Naive thymus-derived CD8-positive, alpha-beta T cell (primary cell): ENCODE measurements around the gene RAD51B. TPM values are rescaled to one million over a fixed set of nuclear protein-coding genes. Genes with fewer than 3 reads are reported as not detected.
"Not testable (repeated sequence)": the region's sequence is repeated elsewhere in the genome, so short reads cannot be mapped to it uniquely, and the experiment has no call there.

Source experiments
- ATAC-seq, 2 donors: fragments of 150-1000 bp; cut with Tn5 transposase in 1 of 2; sonication (Bioruptor Pico), chemical (Tn5 transposase) in 1 of 2; 1 replicate in 1 of 2; 2 replicates in 1 of 2; pipeline ENCODE4 v1.10.0; 2021; ENCODE audit warnings: mild to moderate bottlenecking in 2 of 2, moderate library complexity in 2 of 2
- POLR2A ChIA-PET: fragments of 350-600 bp; sonication (Branson Sonifier 250); formaldehyde crosslinking; loops from one replicate; lab custom pipeline; 2021; ENCODE audit warnings: antibody characterized with exemption; lab: Charles Lee
- DNase-seq, 10 donors: peaks; one replicate each; pipeline versions ENCODE4 v3.0.0 to v3.0.0-alpha.2; 2020 to 2022
- H3K27ac Mint-ChIP-seq, 10 donors: one replicate each; pipeline ENCODE4 v1.8.0; 2020 to 2022; ENCODE audit warnings: mild to moderate bottlenecking in 10 of 10, mixed read lengths in 10 of 10, moderate library complexity in 4 of 10, inconsistent platforms in 1 of 10
- H3K27me3 Mint-ChIP-seq, 5 donors: one replicate each; pipeline ENCODE4 v1.8.0; 2021 to 2022; ENCODE audit warnings: mixed read lengths in 5 of 5
- H3K36me3 Mint-ChIP-seq, 3 donors: one replicate each; pipeline ENCODE4 v1.8.0; 2020 to 2022; ENCODE audit warnings: mixed read lengths in 3 of 3, mild to moderate bottlenecking in 2 of 3, inconsistent platforms in 1 of 3
- H3K4me1 Mint-ChIP-seq, 4 donors: one replicate each; pipeline ENCODE4 v1.8.0; 2021 to 2022; ENCODE audit warnings: mixed read lengths in 4 of 4
- H3K4me3 Mint-ChIP-seq, 10 donors: one replicate each; pipeline ENCODE4 v1.8.0; 2020 to 2022; ENCODE audit warnings: mild to moderate bottlenecking in 10 of 10, mixed read lengths in 10 of 10, moderate library complexity in 6 of 10, inconsistent platforms in 1 of 10
- H3K9me3 Mint-ChIP-seq, 9 donors: one replicate each; pipeline ENCODE4 v1.8.0; 2020 to 2022; ENCODE audit warnings: mixed read lengths in 9 of 9, mild to moderate bottlenecking in 3 of 9, inconsistent platforms in 1 of 9, moderate library complexity in 1 of 9
- polyA plus RNA-seq, 3 donors: library from polyadenylated mRNA; unstranded; fragments of 300-500 nt; fragmentation: Illumina TruSeq; gene quantifications; one replicate each; pipeline ENCODE4 v1.2.3, GENCODE V29; 2021
- total RNA-seq, 8 experiments: library from RNA in 2 of 8; stranded (reverse) in 2 of 8; gene quantifications; one replicate each; pipeline ENCODE4 v1.2.3 and lab custom pipeline; 2021 to 2026

Gene RAD51B
- total and polyA plus RNA-seq, 5 experiments from 2014 or later, result 15.1 to 30.0 (median 26.4) TPM

DNA sequence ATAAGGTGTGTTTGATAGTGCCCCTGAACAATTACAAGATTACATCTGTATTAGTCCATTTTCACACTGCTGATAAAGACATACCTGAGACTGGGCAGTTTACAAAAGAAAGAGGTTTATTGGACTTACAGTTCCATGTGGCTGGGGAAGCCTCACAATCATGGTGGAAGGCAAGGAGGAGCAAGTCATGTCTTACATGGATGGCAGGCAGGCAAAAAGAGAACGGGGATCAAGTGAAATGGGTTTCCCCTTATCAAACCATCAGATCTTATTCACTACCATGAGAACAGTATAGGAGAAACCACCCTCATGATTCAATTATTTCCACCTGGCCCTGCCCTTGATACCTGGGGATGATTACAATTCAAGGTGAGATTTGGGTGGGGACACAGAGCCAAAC, 211.4 kb downstream of the RAD51B start:
- ATAC-seq, POLR2A ChIA-PET, H3K27me3 Mint-ChIP-seq, DNase-seq, H3K4me3 Mint-ChIP-seq, H3K4me1 Mint-ChIP-seq, H3K27ac Mint-ChIP-seq: not testable (repeated sequence)
- peaks cover 12 to 37% (median 36%) of the 10 kb centered on the region in 3 donors for H3K36me3 Mint-ChIP-seq
- peaks cover 0 to 33% (median 12%) of the 10 kb centered on the region in 9 donors for H3K9me3 Mint-ChIP-seq

DNA sequence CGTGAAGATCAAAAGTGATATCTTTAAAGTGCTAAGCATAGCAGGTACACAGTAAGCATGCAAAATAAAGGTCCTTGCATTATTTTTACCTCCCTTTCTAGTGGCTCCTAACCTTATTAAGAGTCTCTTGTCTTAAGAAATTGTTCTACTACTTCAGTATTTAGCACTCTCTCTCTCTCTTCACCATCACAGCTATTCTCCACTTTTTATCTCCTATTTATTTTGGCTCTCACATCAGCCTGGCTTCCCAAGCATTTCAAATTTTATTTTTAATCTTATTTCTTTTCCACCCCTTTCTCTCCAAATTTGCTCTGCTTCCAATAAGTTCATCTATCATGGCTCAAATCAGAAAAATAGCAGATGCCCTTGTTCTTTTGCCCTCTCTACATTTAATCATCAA, 212.6 kb downstream of the RAD51B start:
- Mint-ChIP-seq H3K4me3 (no peak overlapping the region), H3K36me3 (peaks cover 11 to 34% (median 34%) of the 10 kb centered on the region in 3 donors), H3K9me3 (peaks cover 0 to 33% (median 11%) of the 10 kb centered on the region in 9 donors), H3K27ac (no peak overlapping the region), H3K27me3 (no peaks in the 10 kb centered on the region), H3K4me1 (peaks cover 0 to 5% (median 0%) of the 10 kb centered on the region in 4 donors)
- ATAC-seq (no peak), DNase-seq (no peak)
- POLR2A ChIA-PET, result no interaction called here

DNA sequence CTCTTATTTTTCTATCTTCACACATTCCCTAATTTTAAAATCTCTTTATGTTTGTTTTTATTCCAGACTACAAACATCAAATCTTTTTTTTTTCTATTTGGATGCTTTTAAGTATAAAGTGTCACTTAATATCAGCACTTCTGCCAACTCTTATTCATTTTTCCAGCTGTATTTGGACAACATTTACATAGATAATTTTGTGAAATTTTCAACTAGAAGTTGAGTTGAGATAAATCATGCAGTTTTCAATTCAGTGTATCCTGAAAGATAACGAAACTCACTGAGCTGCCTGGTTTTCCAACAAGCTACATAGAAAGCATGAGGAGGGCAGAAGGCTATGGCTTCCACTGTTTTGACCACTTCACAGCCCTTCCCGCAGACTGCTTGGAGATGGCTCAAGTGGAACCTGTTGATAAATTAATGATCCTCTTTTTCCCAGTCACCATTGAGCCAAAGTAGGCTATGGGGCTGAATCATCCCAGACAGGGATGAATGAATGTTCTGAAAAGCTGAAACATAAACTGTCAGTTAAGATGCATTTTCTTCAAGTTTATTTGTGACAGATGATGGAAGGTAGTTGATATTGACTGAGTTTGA, 213.9 kb downstream of the RAD51B start:
- Mint-ChIP-seq H3K4me1 (peaks cover 0 to 5% (median 0%) of the 10 kb centered on the region in 4 donors), H3K36me3 (peaks cover 9 to 30% (median 25%) of the 10 kb centered on the region in 3 donors), H3K27ac (no peak overlapping the region), H3K9me3 (peaks cover 0 to 33% (median 11%) of the 10 kb centered on the region in 9 donors), H3K4me3 (no peak overlapping the region), H3K27me3 (no peaks in the 10 kb centered on the region)
- POLR2A ChIA-PET, result no interaction called here
- ATAC-seq (no peak), DNase-seq (no peak)

DNA sequence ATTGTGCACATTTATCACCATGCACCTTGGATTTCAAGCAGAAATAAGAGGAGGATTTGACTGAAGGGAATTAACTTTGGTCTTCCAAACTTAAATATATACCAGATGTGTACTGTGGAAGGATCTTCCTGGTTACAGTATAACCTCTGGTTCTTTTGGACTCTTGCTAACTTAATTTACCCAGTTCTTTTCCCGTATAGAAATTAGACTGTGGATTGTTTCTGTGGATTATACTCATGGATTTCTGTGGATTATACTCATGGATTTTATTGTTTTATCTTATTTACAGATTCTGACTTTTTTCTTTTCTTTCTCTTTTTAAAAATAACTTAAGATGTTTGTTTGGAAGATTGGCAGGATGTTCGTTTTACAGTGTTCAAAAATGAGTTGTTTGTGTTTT, 215.3 kb downstream of the RAD51B start:
- no peaks in the 10 kb centered on the region for H3K27me3 Mint-ChIP-seq
- H3K9me3 Mint-ChIP-seq, result peaks cover 0 to 24% (median 8%) of the 10 kb centered on the region in 9 donors
- no peak for DNase-seq
- peaks cover 5 to 22% (median 15%) of the 10 kb centered on the region in 3 donors for H3K36me3 Mint-ChIP-seq
- no peak for ATAC-seq
- peaks cover 0 to 11% (median 2%) of the 10 kb centered on the region in 4 donors for H3K4me1 Mint-ChIP-seq
- no peak overlapping the region for H3K4me3 Mint-ChIP-seq
- H3K27ac Mint-ChIP-seq, result no peak overlapping the region
- POLR2A ChIA-PET, result no interaction called here

DNA sequence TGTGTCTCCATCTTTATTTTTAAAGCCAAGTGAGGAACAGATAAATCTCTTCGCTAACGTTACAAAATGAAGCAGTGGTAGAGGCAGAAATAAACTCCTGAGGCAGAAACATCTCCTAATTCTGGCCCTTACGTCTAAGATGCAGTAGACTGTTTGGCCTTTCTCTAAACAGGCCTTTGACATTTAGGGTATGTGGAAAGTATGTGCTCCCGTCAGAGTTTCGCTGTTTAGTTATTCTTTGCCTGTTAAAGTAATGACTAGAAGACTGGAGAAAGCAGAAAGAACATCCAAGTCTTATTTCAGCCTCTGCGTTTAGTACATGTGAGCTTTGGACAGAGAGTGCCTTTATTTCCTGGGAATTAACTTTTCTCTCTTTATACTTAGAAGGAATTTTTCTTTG, 216.6 kb downstream of the RAD51B start:
- POLR2A ChIA-PET, result no interaction called here
- ATAC-seq (no peak), DNase-seq (no peak)
- H3K9me3 Mint-ChIP-seq, result peaks cover 0 to 13% (median under 1%) of the 10 kb centered on the region in 9 donors
- H3K4me1 Mint-ChIP-seq, result peaks cover 0 to 6% (median 2%) of the 10 kb centered on the region in 4 donors
- no peak overlapping the region for H3K4me3 Mint-ChIP-seq
- H3K27me3 Mint-ChIP-seq, result no peaks in the 10 kb centered on the region
- H3K27ac Mint-ChIP-seq, result no peak overlapping the region
- H3K36me3 Mint-ChIP-seq, result peaks cover 3 to 9% (median 5%) of the 10 kb centered on the region in 3 donors

DNA sequence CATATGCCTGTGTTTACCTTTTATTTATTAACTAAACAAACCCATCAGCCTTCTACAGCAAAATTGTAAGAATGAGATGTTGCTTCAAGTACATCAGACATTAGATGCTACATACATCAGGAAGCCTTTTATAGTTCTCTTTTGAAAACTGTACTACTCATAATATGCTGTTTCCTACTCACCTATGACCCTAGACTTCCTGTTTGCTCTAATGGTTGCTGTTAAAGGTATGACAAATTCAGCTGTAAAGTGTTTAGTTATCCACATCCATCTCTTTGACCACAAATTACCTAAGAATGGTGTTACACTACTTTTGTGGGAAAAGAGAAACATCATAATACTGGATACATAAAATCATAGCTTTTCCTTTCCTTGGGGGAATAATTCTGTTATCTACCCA, 220.0 kb downstream of the RAD51B start:
- Mint-ChIP-seq H3K27ac (no peak overlapping the region), H3K36me3 (peaks cover 0 to 2% (median 2%) of the 10 kb centered on the region in 3 donors), H3K27me3 (no peaks in the 10 kb centered on the region), H3K9me3 (no peaks in the 10 kb centered on the region), H3K4me1 (peaks cover 0 to 6% (median 2%) of the 10 kb centered on the region in 4 donors), H3K4me3 (no peak overlapping the region)
- POLR2A ChIA-PET, result no interaction called here
- ATAC-seq, result no peak
- DNase-seq, result no peak

DNA sequence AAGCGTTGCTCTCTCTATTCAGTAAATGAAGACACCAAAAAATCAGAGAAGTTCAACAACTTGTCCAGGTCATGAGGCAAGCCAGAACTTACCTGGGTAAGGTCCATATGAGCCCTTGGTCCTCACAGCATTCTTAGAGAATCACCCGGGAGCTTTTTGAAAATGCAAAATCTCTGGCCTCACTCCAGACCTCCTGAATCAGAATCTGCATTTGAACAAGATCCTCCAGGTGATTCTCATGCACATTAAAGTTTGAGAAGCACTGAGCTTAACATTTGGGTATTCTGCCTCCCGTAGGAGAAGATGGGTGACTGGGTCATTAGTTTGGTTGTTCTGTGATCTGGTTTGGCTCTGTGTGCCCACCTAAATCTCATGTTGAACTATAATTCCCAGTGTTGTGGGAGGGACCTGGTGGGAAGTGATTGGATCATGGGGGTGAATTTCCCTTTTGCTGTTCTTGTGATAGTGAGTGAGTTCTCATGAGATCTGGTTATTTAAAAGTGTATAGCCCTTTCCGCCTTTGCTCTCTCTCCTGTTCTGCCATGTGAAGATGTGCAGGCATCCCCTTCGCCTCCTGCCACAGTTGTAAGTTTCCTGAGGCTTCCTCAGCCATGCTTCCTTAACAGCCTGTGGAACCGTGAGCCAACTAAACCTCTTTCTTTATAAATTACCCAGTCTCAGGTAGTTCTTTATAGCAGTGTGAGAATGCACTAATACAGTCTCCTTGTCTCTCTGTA, 221.2 kb downstream of the RAD51B start:
- POLR2A ChIA-PET, result no interaction called here
- H3K36me3 Mint-ChIP-seq, result peaks cover 0 to 4% (median 2%) of the 10 kb centered on the region in 3 donors
- DNase-seq (no peak), ATAC-seq (no peak)
- peaks cover 0 to 6% (median 2%) of the 10 kb centered on the region in 4 donors for H3K4me1 Mint-ChIP-seq
- H3K4me3 Mint-ChIP-seq, result no peak overlapping the region
- no peaks in the 10 kb centered on the region for H3K9me3 Mint-ChIP-seq
- H3K27ac Mint-ChIP-seq, result no peak overlapping the region
- no peaks in the 10 kb centered on the region for H3K27me3 Mint-ChIP-seq

DNA sequence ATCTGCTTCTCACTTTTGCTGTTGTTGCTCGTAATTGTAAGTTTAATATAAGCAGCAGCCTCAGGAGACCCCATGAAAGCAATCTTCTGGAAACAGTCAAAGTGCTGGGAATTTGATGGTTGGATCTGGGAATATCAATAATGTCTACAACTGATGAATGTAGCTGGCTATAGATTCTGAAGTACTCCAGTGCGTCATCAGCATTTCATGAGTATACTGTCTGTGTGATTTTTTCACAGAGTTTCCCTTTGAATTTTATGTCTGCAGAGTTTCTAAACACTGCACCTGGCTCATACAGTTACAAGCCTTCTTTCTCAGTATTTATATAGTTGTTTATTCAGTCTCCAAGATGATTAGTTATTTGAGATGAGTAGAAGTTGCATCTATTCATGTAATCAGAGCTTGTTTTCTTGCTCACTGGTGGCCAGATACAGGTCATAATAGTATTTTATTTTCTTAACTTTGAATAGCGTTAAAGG, 222.3 kb downstream of the RAD51B start:
- H3K4me1 Mint-ChIP-seq, result peaks cover 0 to 6% (median 2%) of the 10 kb centered on the region in 4 donors
- H3K9me3 Mint-ChIP-seq, result no peaks in the 10 kb centered on the region
- H3K27ac Mint-ChIP-seq, result no peak overlapping the region
- POLR2A ChIA-PET, result no interaction called here
- ATAC-seq, result no peak
- H3K4me3 Mint-ChIP-seq, result no peak overlapping the region
- H3K27me3 Mint-ChIP-seq, result no peaks in the 10 kb centered on the region
- peaks cover 0 to 4% (median 2%) of the 10 kb centered on the region in 3 donors for H3K36me3 Mint-ChIP-seq
- no peak for DNase-seq

DNA sequence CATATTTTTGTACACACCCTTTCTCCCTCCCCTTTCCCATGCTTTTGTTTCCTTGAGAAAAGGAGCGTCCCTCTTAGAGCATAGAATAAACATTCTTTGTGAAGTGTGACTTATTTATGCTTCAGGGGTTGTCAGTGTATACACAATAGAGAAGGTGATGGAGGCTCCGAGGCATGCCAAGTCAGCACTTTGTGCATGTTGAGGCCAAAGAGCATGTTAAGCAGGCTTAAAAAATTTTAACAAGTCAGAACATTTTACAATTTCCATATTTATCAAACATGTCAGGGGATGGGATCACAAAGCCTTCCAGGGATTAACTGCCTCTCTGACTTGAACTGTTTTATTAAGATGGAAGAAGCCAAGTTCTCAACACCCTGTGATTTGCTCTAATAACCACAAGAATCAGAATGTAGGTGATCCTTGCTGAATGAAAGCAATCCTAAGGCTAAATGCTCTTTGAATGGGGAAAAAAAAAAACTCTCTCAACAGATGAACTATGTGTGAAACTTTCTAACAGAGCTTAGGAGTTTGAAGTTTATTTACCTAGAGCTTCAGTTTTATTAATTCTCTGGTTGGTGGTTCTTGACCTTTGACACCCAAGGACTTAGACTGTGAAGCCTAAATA, 223.1 kb downstream of the RAD51B start:
- POLR2A ChIA-PET, result no interaction called here
- ATAC-seq (no peak), DNase-seq (no peak)
- Mint-ChIP-seq H3K4me1 (peaks cover 0 to 6% (median 2%) of the 10 kb centered on the region in 4 donors), H3K36me3 (peaks cover 0 to 6% (median 4%) of the 10 kb centered on the region in 3 donors), H3K27ac (no peak overlapping the region), H3K27me3 (no peaks in the 10 kb centered on the region), H3K4me3 (no peak overlapping the region), H3K9me3 (peaks cover 0 to under 1% (median 0%) of the 10 kb centered on the region in 9 donors)

DNA sequence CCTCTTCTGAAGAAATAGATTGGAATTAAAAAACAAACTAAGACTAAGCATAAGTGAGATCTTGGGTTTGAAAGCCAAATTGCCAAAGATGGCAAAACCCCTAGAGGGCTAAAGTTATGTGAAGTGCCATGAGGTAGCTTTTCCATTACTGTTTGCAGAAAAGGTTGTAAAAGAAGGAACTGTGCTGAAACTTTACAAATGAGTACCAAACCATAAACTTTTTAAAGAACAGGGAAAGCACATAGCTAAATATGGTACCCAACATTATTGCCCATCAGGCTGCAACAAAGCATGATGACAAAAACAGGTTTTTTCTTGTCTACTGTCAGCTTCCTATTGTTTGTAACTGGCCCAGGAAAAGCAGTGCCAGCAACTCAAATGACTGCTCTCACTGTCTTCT, 224.2 kb downstream of the RAD51B start:
- Mint-ChIP-seq H3K4me3 (no peak overlapping the region), H3K4me1 (peaks cover 0 to 6% (median 2%) of the 10 kb centered on the region in 4 donors), H3K36me3 (peaks cover 0 to 12% (median 4%) of the 10 kb centered on the region in 3 donors), H3K27ac (no peak overlapping the region), H3K27me3 (no peaks in the 10 kb centered on the region), H3K9me3 (peaks cover 0 to 5% (median 0%) of the 10 kb centered on the region in 9 donors)
- ATAC-seq (no peak), DNase-seq (no peak)
- POLR2A ChIA-PET, result no interaction called here

DNA sequence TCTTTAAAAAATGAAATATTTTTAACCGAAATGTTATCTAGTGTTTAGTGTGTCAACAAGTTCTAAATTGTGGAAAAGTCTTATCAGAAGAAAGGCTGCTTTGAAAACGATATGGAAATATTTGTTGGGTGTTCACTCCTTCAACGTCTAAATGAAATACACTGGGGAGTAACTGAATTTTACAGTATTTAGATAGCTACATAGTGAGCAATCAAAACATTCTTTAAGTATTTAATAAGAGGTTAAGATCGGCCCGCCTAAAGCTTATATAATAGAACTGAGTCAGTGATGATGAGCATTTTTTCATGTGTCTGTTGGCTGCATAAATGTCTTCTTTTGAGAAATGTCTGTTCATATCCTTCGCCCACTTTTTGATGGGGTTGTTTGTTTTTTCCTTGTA, 228.3 kb downstream of the RAD51B start:
- peaks cover 0 to 5% (median 0%) of the 10 kb centered on the region in 9 donors for H3K9me3 Mint-ChIP-seq
- no peaks in the 10 kb centered on the region for H3K27me3 Mint-ChIP-seq
- POLR2A ChIA-PET, result no interaction called here

DNA sequence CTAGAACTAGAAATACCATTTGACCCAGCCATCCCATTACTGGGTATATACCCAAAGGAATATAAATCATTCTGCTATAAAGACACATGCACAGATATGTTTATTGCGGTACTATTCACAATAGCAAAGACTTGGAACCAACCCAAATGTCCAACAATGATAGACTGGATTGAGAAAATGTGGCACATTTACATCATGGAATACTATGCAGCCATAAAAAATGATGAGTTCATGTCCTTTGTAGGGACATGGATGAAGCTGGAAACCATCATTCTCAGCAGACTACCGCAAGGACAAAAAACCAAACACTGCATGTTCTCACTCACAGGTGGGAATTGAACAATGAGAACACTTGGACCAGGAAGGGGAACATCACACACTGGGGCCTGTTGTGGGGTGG, 229.2 kb downstream of the RAD51B start:
- H3K4me3 Mint-ChIP-seq, POLR2A ChIA-PET, H3K27me3 Mint-ChIP-seq, DNase-seq, H3K9me3 Mint-ChIP-seq, H3K4me1 Mint-ChIP-seq, H3K27ac Mint-ChIP-seq, ATAC-seq: not testable (repeated sequence)
- H3K36me3 Mint-ChIP-seq, result peaks cover 3 to 17% (median 10%) of the 10 kb centered on the region in 3 donors

More for the DNA sequence above, 228.3 kb downstream of the RAD51B start:
- ATAC-seq, result no peak
- Mint-ChIP-seq H3K4me3 (no peak overlapping the region), H3K36me3 (peaks cover 3 to 17% (median 10%) of the 10 kb centered on the region in 3 donors), H3K4me1 (no peaks in the 10 kb centered on the region), H3K27ac (no peak overlapping the region)
- no peak for DNase-seq

DNA sequence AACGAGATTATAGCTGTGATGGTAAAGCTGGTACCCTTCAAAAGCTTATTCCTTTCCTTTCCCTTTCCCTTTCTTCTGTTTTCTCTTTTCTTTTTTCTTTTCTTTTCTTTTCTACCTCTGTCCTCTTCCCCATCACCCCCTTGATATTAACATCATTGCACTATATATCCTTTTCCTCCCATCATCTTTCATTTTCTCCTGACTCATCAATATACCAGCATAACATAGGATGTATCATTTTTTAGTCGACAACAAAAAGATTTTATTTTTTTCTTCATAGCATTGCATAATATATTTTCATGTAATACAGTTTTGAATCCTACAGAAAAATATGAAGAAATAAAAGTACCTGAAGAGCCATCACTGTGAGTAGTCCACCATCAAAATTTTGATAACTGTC, 230.6 kb downstream of the RAD51B start:
- Mint-ChIP-seq H3K4me3 (no peak overlapping the region), H3K4me1 (no peaks in the 10 kb centered on the region), H3K27ac (no peak overlapping the region), H3K27me3 (no peaks in the 10 kb centered on the region), H3K36me3 (peaks cover 3 to 17% (median 10%) of the 10 kb centered on the region in 3 donors), H3K9me3 (peaks cover 0 to 5% (median 0%) of the 10 kb centered on the region in 9 donors)
- no peak for ATAC-seq
- POLR2A ChIA-PET, result no interaction called here
- no peak for DNase-seq
